ENCODE measurements around the gene TNFRSF6B.

The TNFRSF6B gene

GRCh38 chr20:63690898-63691710, 5.3 kb upstream of the TNFRSF6B start:
- TF ChIP-seq CTCF (IDR thresholded peaks at IDR 0.05; ENCODE audit: control insufficient read depth, extremely low read depth, insufficient read depth) = no peak
- DNase-seq (ENCODE audit: low read depth) = no peak
- H3K4me3 ChIP-seq (ENCODE audit: low read depth, low read length) = no peak overlapping the region

- no peak for TF ChIP-seq CTCF (IDR thresholded peaks at IDR 0.05; ENCODE audit: control insufficient read depth, extremely low read depth, insufficient read depth)
- DNase-seq (ENCODE audit: low read depth) = no peak
- no peak overlapping the region for H3K4me3 ChIP-seq (ENCODE audit: low read depth, low read length)
Measured at GRCh38 chr20:63691711-63692435, 4.6 kb upstream of the TNFRSF6B start.

- DNase-seq (ENCODE audit: low read depth) = no peak
- H3K4me3 ChIP-seq (ENCODE audit: low read depth, low read length) = no peak overlapping the region
- TF ChIP-seq CTCF (IDR thresholded peaks at IDR 0.05; ENCODE audit: control insufficient read depth, extremely low read depth, insufficient read depth) = peak; percentile 12; the same call in 1 of the 2 replicates
Measured at GRCh38 chr20:63692436-63693082, 3.9 kb upstream of the TNFRSF6B start.

- no peak for TF ChIP-seq CTCF (IDR thresholded peaks at IDR 0.05; ENCODE audit: control insufficient read depth, extremely low read depth, insufficient read depth)
- no peak overlapping the region for H3K4me3 ChIP-seq (ENCODE audit: low read depth, low read length)
- no peak for DNase-seq (ENCODE audit: low read depth)
Measured at GRCh38 chr20:63693083-63693732, 3.2 kb upstream of the TNFRSF6B start.

GRCh38 chr20:63693733-63694583, 2.5 kb upstream of the TNFRSF6B start:
- TF ChIP-seq CTCF (IDR thresholded peaks at IDR 0.05; ENCODE audit: control insufficient read depth, extremely low read depth, insufficient read depth) = no peak
- H3K4me3 ChIP-seq (ENCODE audit: low read depth, low read length) = no peak overlapping the region
- no peak for DNase-seq (ENCODE audit: low read depth)
